K562 (cell line): Measurements from ENCODE around the gene GALNS. TPM values are rescaled to one million over a fixed set of nuclear protein-coding genes. Genes with fewer than 3 reads are reported as not detected.

Experiments
- ATAC-seq: fragments of 200-7000 bp; cut with Tn5 transposase; 3 replicates; pipeline ENCODE4 v1.9.1; 2020; ENCODE audit warnings: moderate library complexity
- BruUV-seq: library from RNA; stranded (reverse); fragments of 400-500 nt; replicated peaks from 2 replicates; lab custom pipeline; 2021; lab: Mats Ljungman, UMichigan
- CTCF ChIA-PET: fragments of 300-600 bp; formaldehyde crosslinking; extraction: SDS; loops from one replicate; lab custom pipeline; 2021; ENCODE audit warnings: low intra/inter-chr PET ratio; lab: Yijun Ruan, JAX
- POLR2A ChIA-PET: fragments of 300-600, 350-650 bp; sonication (Branson Sonifier 250); formaldehyde crosslinking; extraction: SDS; loops from one replicate; lab custom pipeline; 2021; ENCODE audit warnings: antibody characterized with exemption, inconsistent platforms; lab: Yijun Ruan, JAX
- DNase-seq, 4 experiments: peaks; one replicate each; pipeline versions ENCODE4 v3.0.0 to v3.0.0-alpha.2; 2011 to 2018; ENCODE audit warnings: low spot score in 3 of 4, mixed read lengths in 3 of 4; ENCODE audit errors: extremely low read depth in 1 of 4
- FAIRE-seq: peaks from 2 replicates; lab custom pipeline; 2011; peaks lifted over from hg19 to GRCh38; lab: Jason Lieb, UNC
- H2AFZ ChIP-seq: 2 replicates; pipeline ENCODE4 v1.6.0; 2011; ENCODE audit warnings: low read depth, low read length, control low read depth, inconsistent platforms
- H3K27ac ChIP-seq: fragments of 200-600 bp; 3 replicates; pipeline ENCODE4 v1.8.0; 2011; ENCODE audit warnings: low read depth, mild to moderate bottlenecking, control low read depth, inconsistent platforms, low read length, moderate library complexity, mixed read lengths; ENCODE audit errors: extremely low read depth
- H3K27me3 ChIP-seq, 2 experiments: fragments of 300-600 bp in 1 of 2; 2 replicates in 1 of 2; 3 replicates in 1 of 2; pipeline versions ENCODE4 v1.6.0 to v1.8.0; 2011; ENCODE audit warnings: inconsistent platforms in 2 of 2, low read length in 2 of 2, mild to moderate bottlenecking in 1 of 2, mixed read lengths in 1 of 2, moderate library complexity in 1 of 2; ENCODE audit not compliant: control insufficient read depth in 2 of 2, insufficient read depth in 2 of 2
- H3K36me3 ChIP-seq: fragments of 300-600 bp; 3 replicates; pipeline ENCODE4 v1.8.0; 2011; ENCODE audit warnings: mild to moderate bottlenecking, low read length, inconsistent platforms; ENCODE audit not compliant: control insufficient read depth, insufficient read depth
- H3K4me1 ChIP-seq, 2 experiments: fragments of 200-600 bp in 1 of 2; replicated peaks in 1 of 2; 2 replicates in 1 of 2; 3 replicates in 1 of 2; pipeline versions ENCODE4 v1.5.1 to v1.8.0; 2011; ENCODE audit warnings: inconsistent platforms in 2 of 2, low read length in 2 of 2, mild to moderate bottlenecking in 1 of 2, mixed read lengths in 1 of 2, moderate library complexity in 1 of 2; ENCODE audit not compliant: control insufficient read depth in 2 of 2, insufficient read depth in 2 of 2
- H3K4me2 ChIP-seq: 2 replicates; pipeline ENCODE4 v1.6.1; 2011; ENCODE audit warnings: low read length, control low read depth, inconsistent platforms, mixed read lengths; ENCODE audit not compliant: insufficient read depth
- H3K4me3 ChIP-seq: fragments of 200-600 bp; sonication (generic), shearing (Covaris generic); 2 replicates; pipeline ENCODE4 v1.5.1; 2016; ENCODE audit warnings: control low read depth, inconsistent platforms
- H3K79me2 ChIP-seq: fragments of 200-600 bp; 3 replicates; pipeline ENCODE4 v1.8.0; 2011; ENCODE audit warnings: low read length, inconsistent platforms; ENCODE audit not compliant: control insufficient read depth, insufficient read depth
- H3K9ac ChIP-seq, 2 experiments: 2 replicates each; pipeline versions ENCODE4 v1.6.0 to v1.6.1; 2011; ENCODE audit warnings: low read depth in 2 of 2, low read length in 2 of 2, control low read depth in 1 of 2, inconsistent platforms in 1 of 2, mild to moderate bottlenecking in 1 of 2, mixed read lengths in 1 of 2; ENCODE audit not compliant: insufficient read depth in 1 of 2
- H3K9me1 ChIP-seq: one replicate; pipeline ENCODE4 v1.6.0; 2011; ENCODE audit warnings: inconsistent platforms, mild to moderate bottlenecking, low read length, moderate library complexity; ENCODE audit not compliant: control insufficient read depth, insufficient read depth
- H3K9me3 ChIP-seq: replicated peaks from 2 replicates; pipeline ENCODE4 v1.5.1; 2011; ENCODE audit warnings: low read depth, low read length, inconsistent platforms; ENCODE audit not compliant: control insufficient read depth, insufficient read depth
- H4K20me1 ChIP-seq: replicated peaks from 2 replicates; pipeline ENCODE4 v1.6.1; 2011; ENCODE audit warnings: low read length, inconsistent platforms, mixed read lengths; ENCODE audit not compliant: control insufficient read depth, insufficient read depth
- DNMT1 ChIP-seq: fragments of 450-650 bp; IDR thresholded peaks from 2 replicates; pipeline ENCODE4 v1.6.1; 2016; ENCODE audit warnings: antibody characterized with exemption, mild to moderate bottlenecking
- EHMT2 ChIP-seq: fragments of 450-650 bp; IDR thresholded peaks from 2 replicates; pipeline ENCODE4 v1.6.1; 2018; ENCODE audit warnings: antibody characterized with exemption
- ETV1 ChIP-seq: fragments of 450-650 bp; conservative IDR thresholded peaks from 2 replicates; pipeline ENCODE4 v1.6.1; 2016; ENCODE audit warnings: missing genetic modification characterization, control low read depth, low read depth, missing compliant biosample characterization
- FIP1L1 ChIP-seq: fragments of 200-400 bp; formaldehyde crosslinking; IDR thresholded peaks from 2 replicates; pipeline ENCODE4 v1.6.1; 2018; ENCODE audit warnings: mild to moderate bottlenecking, low read depth, low read length; ENCODE audit not compliant: poor library complexity, severe bottlenecking
- NONO ChIP-seq, 2 experiments: fragments of 200-400 bp in 1 of 2; fragments of 450-650 bp in 1 of 2; formaldehyde crosslinking in 1 of 2; IDR thresholded peaks; 2 replicates each; pipeline ENCODE4 v1.6.1; 2017; ENCODE audit warnings: low read depth in 2 of 2, mild to moderate bottlenecking in 2 of 2, moderate library complexity in 2 of 2, low read length in 1 of 2
- NR2C1 ChIP-seq, 2 experiments: fragments of 450-650 bp; IDR thresholded peaks; 2 replicates each; pipeline ENCODE4 v1.6.1; 2017; ENCODE audit warnings: mild to moderate bottlenecking in 2 of 2, antibody characterized with exemption in 1 of 2, inconsistent platforms in 1 of 2, missing compliant biosample characterization in 1 of 2, missing genetic modification characterization in 1 of 2
- RB1 ChIP-seq: fragments of 450-650 bp; IDR thresholded peaks from 2 replicates; pipeline ENCODE4 v1.6.1; 2017; ENCODE audit warnings: low read depth, mild to moderate bottlenecking
- RFX1 ChIP-seq: fragments of 450-650 bp; IDR thresholded peaks from 2 replicates; pipeline ENCODE4 v1.6.1; 2016; ENCODE audit warnings: mild to moderate bottlenecking, moderate library complexity
- SMC3 ChIP-seq: conservative IDR thresholded peaks from 2 replicates; pipeline ENCODE4 v1.6.1; 2011; ENCODE audit warnings: low read depth, low read length, improper control_type of control experiment; ENCODE audit not compliant: insufficient read depth
- ZNF197 ChIP-seq: fragments of 200-800 bp; sonication (Bioruptor generic); IDR thresholded peaks from 2 replicates; pipeline ENCODE4 v1.6.1; 2016; ENCODE audit warnings: low read depth, missing genetic modification characterization, missing compliant biosample characterization
- ZNF274 ChIP-seq: IDR thresholded peaks from 2 replicates; pipeline ENCODE4 v1.6.1; 2011; ENCODE audit warnings: low read depth, mild to moderate bottlenecking, low read length, moderate library complexity, borderline replicate concordance
- ZNF431 ChIP-seq: sonication (generic); formaldehyde crosslinking; IDR thresholded peaks from 2 replicates; pipeline ENCODE4 v1.8.0; 2022; ENCODE audit warnings: mild to moderate bottlenecking, missing genetic modification reagents
- ZNF785 ChIP-seq: fragments of 250-450 bp; sonication (Bioruptor Pico); IDR thresholded peaks from 2 replicates; pipeline ENCODE4 v1.4.0; 2020; ENCODE audit warnings: mild to moderate bottlenecking
- whole genome bisulfite sequencing: fragments of 100-300 bp; shearing (Covaris generic); methylation state at CpG from one replicate; pipeline ENCODE4 v1.1.6; 2016; ENCODE audit warnings: low coverage, mixed read lengths; ENCODE audit not compliant: insufficient coverage; ENCODE audit errors: missing lambda C conversion rate; 5-methylcytosine and 5-hydroxymethylcytosine counted together
- in situ Hi-C: fragments of 300-500 bp; cut with MboI; formaldehyde crosslinking; loops from 4 replicates; pipeline ENCODE4 v1.15.0; 2018; ENCODE audit warnings: inconsistent platforms, mixed read lengths
- intact Hi-C: fragments of 100-400 bp; cut with micrococcal nuclease; formaldehyde crosslinking; loops from 2 replicates; pipeline ENCODE4 v1.14.2; 2022
- polyA plus RNA-seq, 8 experiments: library from polyadenylated mRNA; depleted of rRNA in 4 of 8; stranded (reverse) in 5 of 8; unstranded in 3 of 8; fragments of >200 nt; fragmentation: Nextera tagmentation in 2 of 8; fragmentation: Illumina TruSeq in 1 of 8; extraction: Ambion mirVana in 2 of 8; extraction: Trizol in 1 of 8; gene quantifications; 2 replicates each; pipeline versions ENCODE4 v1.2.1 to v1.2.3, GENCODE V29; 2011 to 2014; ENCODE audit warnings: inconsistent platforms in 1 of 8, missing spikeins in 1 of 8
- total RNA-seq, 7 experiments: library from RNA; depleted of rRNA in 6 of 7; stranded (reverse); fragments of >200 nt in 6 of 7; fragmentation: Illumina TruSeq in 2 of 7; extraction: Trizol in 2 of 7; gene quantifications; 2 replicates each; pipeline versions ENCODE4 v1.2.1 to v1.2.3, GENCODE V29; 2011 to 2021; ENCODE audit warnings: low replicate concordance in 1 of 7
- TF ChIP-seq, protein P1 (sequence below): fragments of 250-450 bp; sonication (Bioruptor Pico); IDR thresholded peaks from 2 replicates; pipeline ENCODE4 v1.4.0; 2020; ENCODE audit warnings: mild to moderate bottlenecking, moderate library complexity, borderline replicate concordance
- TF ChIP-seq, protein P2 (sequence below): fragments of 450-650 bp; IDR thresholded peaks from 2 replicates; pipeline ENCODE4 v1.6.1; 2018; ENCODE audit not compliant: partially characterized antibody

GALNS gene
- total and polyA plus RNA-seq, 9 of the 15 experiments (the other 6 are each of a cell fraction or from before 2014, with no cell fraction given) = 0.38 to 13.2 (median 4.3) TPM

DNA sequence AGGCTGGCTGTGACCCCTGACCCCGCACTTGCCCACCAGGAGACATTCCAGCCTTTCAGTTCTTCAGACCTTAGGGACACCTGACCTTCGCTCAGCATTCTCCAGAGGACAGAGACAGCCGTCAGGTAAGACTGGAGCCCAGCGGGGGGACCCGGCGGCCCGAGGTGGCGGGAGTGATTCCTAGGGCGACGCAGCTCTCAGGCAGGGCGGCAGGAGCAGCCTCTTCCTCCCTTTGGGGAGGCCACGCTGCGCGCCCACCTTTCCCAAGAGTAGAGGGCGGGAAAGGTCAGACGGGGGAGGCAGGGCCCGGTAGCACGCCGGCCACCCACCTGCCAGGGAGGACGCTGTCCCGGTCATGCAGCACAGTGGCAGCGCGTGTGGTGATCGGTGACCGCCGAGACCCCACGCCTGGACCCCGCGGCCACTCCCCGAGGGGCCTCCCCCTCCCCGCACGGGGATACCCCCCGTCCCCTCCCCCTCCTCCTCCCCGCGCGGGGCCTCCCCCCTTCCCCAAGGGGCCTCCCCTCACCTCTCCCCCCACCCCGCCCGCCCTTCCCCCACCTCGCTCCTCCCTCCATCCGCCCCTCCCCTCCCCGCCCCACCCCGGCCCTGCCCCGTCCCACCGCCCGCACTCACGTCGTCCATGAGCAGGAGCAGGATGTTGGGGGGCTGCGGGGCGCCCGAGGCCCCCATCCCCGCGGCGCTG, 472 bp downstream of the GALNS start:
- CTCF ChIA-PET = no interaction called here
- Histone ChIP-seq H3K4me3 (peak overlapping the region; percentile 69), H3K79me2 (peaks cover 23% of the 10 kb centered on the region), H3K9me1 (peaks cover 6% of the 10 kb centered on the region), H3K27ac (peak overlapping the region; percentile 31; the same call in 1 of the 3 replicates), H3K27me3 (no peaks in the 10 kb centered on the region), H3K9ac (peak overlapping the region; percentile 31 to 93; a peak in 3 of 4 replicates), H4K20me1 (no peaks in the 10 kb centered on the region; the same call in 1 of the 2 replicates), H3K36me3 (peaks cover 38% of the 10 kb centered on the region; the same call in 2 of the 3 replicates), H2AFZ (peak overlapping the region; percentile 72; the same call in 1 of the 2 replicates), H3K4me1 (peaks cover 8 to 45% of the 10 kb centered on the region in 2 experiments), H3K4me2 (peak overlapping the region; percentile 76), H3K9me3 (no peaks in the 10 kb centered on the region)
- POLR2A ChIA-PET = interaction anchor here (0.6 to 0.9 kb wide), 5 partner anchors 9 to 311 kb away, joined by 3 to 4 read pairs (median 3); no protein-coding TSS in a partner anchor
- 15% methylated on average over 24 of the region's 53 CpGs for WGBS
- in situ Hi-C loops = no loop called here
- intact Hi-C loops = loop anchor here (2.0 kb wide), 1 partner anchor 43 kb away; no protein-coding TSS in a partner anchor
- peak in 3 of 4 experiments; percentile 40 to 89 (median 89) for DNase-seq
- peak; percentile 5; the same call in 1 of the 3 replicates for ATAC-seq
- BruUV-seq = no TSS peak
- no peak for FAIRE-seq
- TF ChIP-seq EHMT2 = no peak
- TF ChIP-seq NONO (IDR thresholded peaks at IDR 0.05; ENCODE audit: low read depth in 2 of 2, low read length in 1 of 2) = no peak
- TF ChIP-seq DNMT1 = no peak
- TF ChIP-seq ETV1 (tag) = no peak
- 0 out of 2 replicates have a peak, but pooled peaks have one; percentile 10 for TF ChIP-seq RB1
- TF ChIP-seq ZNF785 = no peak
- TF ChIP-seq NR2C1 (IDR thresholded peaks at IDR 0.05) = peak; percentile 39; the same call in 1 of the 2 replicates
- TF ChIP-seq NR2C1 (tag; IDR thresholded peaks at IDR 0.05) = peak; percentile 63; the same call in 1 of the 2 replicates
- TF ChIP-seq SMC3 = no peak
- TF ChIP-seq ZNF431 = no peak
- TF ChIP-seq, protein P1, sequence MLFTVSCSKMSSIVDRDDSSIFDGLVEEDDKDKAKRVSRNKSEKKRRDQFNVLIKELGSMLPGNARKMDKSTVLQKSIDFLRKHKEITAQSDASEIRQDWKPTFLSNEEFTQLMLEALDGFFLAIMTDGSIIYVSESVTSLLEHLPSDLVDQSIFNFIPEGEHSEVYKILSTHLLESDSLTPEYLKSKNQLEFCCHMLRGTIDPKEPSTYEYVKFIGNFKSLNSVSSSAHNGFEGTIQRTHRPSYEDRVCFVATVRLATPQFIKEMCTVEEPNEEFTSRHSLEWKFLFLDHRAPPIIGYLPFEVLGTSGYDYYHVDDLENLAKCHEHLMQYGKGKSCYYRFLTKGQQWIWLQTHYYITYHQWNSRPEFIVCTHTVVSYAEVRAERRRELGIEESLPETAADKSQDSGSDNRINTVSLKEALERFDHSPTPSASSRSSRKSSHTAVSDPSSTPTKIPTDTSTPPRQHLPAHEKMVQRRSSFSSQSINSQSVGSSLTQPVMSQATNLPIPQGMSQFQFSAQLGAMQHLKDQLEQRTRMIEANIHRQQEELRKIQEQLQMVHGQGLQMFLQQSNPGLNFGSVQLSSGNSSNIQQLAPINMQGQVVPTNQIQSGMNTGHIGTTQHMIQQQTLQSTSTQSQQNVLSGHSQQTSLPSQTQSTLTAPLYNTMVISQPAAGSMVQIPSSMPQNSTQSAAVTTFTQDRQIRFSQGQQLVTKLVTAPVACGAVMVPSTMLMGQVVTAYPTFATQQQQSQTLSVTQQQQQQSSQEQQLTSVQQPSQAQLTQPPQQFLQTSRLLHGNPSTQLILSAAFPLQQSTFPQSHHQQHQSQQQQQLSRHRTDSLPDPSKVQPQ (CRISPR knock-in tag) = no peak
- TF ChIP-seq RFX1 = no peak
- TF ChIP-seq FIP1L1 = peak; percentile 3
- TF ChIP-seq, protein P2, sequence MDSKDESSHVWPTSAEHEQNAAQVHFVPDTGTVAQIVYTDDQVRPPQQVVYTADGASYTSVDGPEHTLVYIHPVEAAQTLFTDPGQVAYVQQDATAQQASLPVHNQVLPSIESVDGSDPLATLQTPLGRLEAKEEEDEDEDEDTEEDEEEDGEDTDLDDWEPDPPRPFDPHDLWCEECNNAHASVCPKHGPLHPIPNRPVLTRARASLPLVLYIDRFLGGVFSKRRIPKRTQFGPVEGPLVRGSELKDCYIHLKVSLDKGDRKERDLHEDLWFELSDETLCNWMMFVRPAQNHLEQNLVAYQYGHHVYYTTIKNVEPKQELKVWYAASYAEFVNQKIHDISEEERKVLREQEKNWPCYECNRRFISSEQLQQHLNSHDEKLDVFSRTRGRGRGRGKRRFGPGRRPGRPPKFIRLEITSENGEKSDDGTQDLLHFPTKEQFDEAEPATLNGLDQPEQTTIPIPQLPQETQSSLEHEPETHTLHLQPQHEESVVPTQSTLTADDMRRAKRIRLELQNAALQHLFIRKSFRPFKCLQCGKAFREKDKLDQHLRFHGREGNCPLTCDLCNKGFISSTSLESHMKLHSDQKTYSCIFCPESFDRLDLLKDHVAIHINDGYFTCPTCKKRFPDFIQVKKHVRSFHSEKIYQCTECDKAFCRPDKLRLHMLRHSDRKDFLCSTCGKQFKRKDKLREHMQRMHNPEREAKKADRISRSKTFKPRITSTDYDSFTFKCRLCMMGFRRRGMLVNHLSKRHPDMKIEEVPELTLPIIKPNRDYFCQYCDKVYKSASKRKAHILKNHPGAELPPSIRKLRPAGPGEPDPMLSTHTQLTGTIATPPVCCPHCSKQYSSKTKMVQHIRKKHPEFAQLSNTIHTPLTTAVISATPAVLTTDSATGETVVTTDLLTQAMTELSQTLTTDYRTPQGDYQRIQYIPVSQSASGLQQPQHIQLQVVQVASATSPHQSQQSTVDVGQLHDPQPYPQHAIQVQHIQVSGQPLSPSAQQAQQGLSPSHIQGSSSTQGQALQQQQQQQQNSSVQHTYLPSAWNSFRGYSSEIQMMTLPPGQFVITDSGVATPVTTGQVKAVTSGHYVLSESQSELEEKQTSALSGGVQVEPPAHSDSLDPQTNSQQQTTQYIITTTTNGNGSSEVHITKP = no peak
- no peak for TF ChIP-seq ZNF197 (CRISPR knock-in tag)
- TF ChIP-seq ZNF274 = no peak
